ENCODE data around the gene CDKN1C.

Gene CDKN1C

GRCh38 chr11:2887515-2888195 lies 2.1 kb upstream of the CDKN1C start:
- peak; percentile 26 for DNase-seq

GRCh38 chr11:2886936-2887335 lies 1.4 kb upstream of the CDKN1C start:
- DNase-seq: no peak

GRCh38 chr11:2886191-2886894 lies 768 bp upstream of the CDKN1C start:
- DNase-seq: no peak

GRCh38 chr11:2885017-2885677 lies 428 bp downstream of the CDKN1C start:
- DNase-seq: peak; percentile 63

GRCh38 chr11:2883979-2884815 lies 1.4 kb downstream of the CDKN1C start:
- peak; percentile 45 for DNase-seq

GRCh38 chr11:2883640-2883978 lies 2.0 kb downstream of the CDKN1C start:
- DNase-seq: no peak

- DNase-seq: no peak
Measured at GRCh38 chr11:2882396-2883110, 3.0 kb downstream of the CDKN1C start.

- DNase-seq: no peak
Measured at GRCh38 chr11:2881981-2882375, 3.6 kb downstream of the CDKN1C start.

- no peak for DNase-seq
Measured at GRCh38 chr11:2881076-2881980, 4.2 kb downstream of the CDKN1C start.

GRCh38 chr11:2880646-2881045 lies 4.9 kb downstream of the CDKN1C start:
- DNase-seq: no peak

GRCh38 chr11:2878782-2879181 lies 6.8 kb downstream of the CDKN1C start:
- DNase-seq: no peak

- DNase-seq: no peak
Measured at GRCh38 chr11:2877474-2877873, 8.1 kb downstream of the CDKN1C start.

- DNase-seq: no peak
Measured at GRCh38 chr11:2874963-2875362, 10.6 kb downstream of the CDKN1C start.

- no peak for DNase-seq
Measured at GRCh38 chr11:2870969-2871680, 14.4 kb downstream of the CDKN1C start.

GRCh38 chr11:2870460-2870859 lies 15.1 kb downstream of the CDKN1C start:
- no peak for DNase-seq

GRCh38 chr11:2869561-2870427 lies 15.8 kb downstream of the CDKN1C start:
- no peak for DNase-seq

- DNase-seq: no peak
Measured at GRCh38 chr11:2869134-2869526, 16.4 kb downstream of the CDKN1C start.

GRCh38 chr11:2868506-2869133 lies 17.0 kb downstream of the CDKN1C start:
- DNase-seq: no peak
